WTC11 (cell line): ENCODE measurements around the gene ATP6V1A.

Source experiments
- CREB1 ChIP-seq: sonication (generic); formaldehyde crosslinking; IDR thresholded peaks from 2 replicates; pipeline ENCODE4 v1.8.0; 2023; ENCODE audit warnings: mild to moderate bottlenecking, missing genetic modification reagents
- CTCF ChIP-seq: fragments of 200-600 bp; IDR thresholded peaks from 2 replicates; pipeline ENCODE4 v1.8.0; 2022; ENCODE audit warnings: antibody characterized with exemption
- FOXP1 ChIP-seq: sonication (generic); formaldehyde crosslinking; IDR thresholded peaks from 2 replicates; pipeline ENCODE4 v1.8.0; 2022; ENCODE audit warnings: missing genetic modification reagents, mild to moderate bottlenecking, moderate library complexity, borderline replicate concordance
- MAX ChIP-seq: sonication (generic); formaldehyde crosslinking; IDR thresholded peaks from 2 replicates; pipeline ENCODE4 v1.8.0; 2022; ENCODE audit warnings: mild to moderate bottlenecking, missing genetic modification reagents
- SMAD3 ChIP-seq: sonication (generic); formaldehyde crosslinking; IDR thresholded peaks from 2 replicates; pipeline ENCODE4 v1.8.0; 2022; ENCODE audit warnings: missing genetic modification reagents, mild to moderate bottlenecking, borderline replicate concordance
- SP1 ChIP-seq: sonication (generic); formaldehyde crosslinking; conservative IDR thresholded peaks from 2 replicates; pipeline ENCODE4 v1.8.1; 2022; ENCODE audit warnings: missing genetic modification reagents
- STAT6 ChIP-seq: sonication (generic); formaldehyde crosslinking; conservative IDR thresholded peaks from 2 replicates; pipeline ENCODE4 v1.8.1; 2023; ENCODE audit warnings: mild to moderate bottlenecking, low read depth, missing genetic modification reagents, moderate library complexity
- TP53 ChIP-seq: sonication (generic); formaldehyde crosslinking; IDR thresholded peaks from 2 replicates; pipeline ENCODE4 v1.8.1; 2023; ENCODE audit warnings: mild to moderate bottlenecking, missing genetic modification reagents
- USF2 ChIP-seq: sonication (generic); formaldehyde crosslinking; IDR thresholded peaks from 2 replicates; pipeline ENCODE4 v1.8.1; 2023; ENCODE audit warnings: mild to moderate bottlenecking, missing genetic modification reagents, moderate library complexity
- ZNF263 ChIP-seq: sonication (generic); formaldehyde crosslinking; IDR thresholded peaks from 2 replicates; pipeline ENCODE4 v1.8.1; 2022; ENCODE audit warnings: low read depth, mild to moderate bottlenecking, moderate library complexity, missing genetic modification reagents

GRCh38 chr3:113773381-113773780, 26.5 kb downstream of the ATP6V1A start:
- TF ChIP-seq CTCF (no peak), MAX (CRISPR knock-in tag) (no peak), ZNF263 (CRISPR knock-in tag) (no peak), SP1 (CRISPR knock-in tag) (no peak), USF2 (no peak), STAT6 (CRISPR knock-in tag) (no peak), CREB1 (no peak), TP53 (CRISPR knock-in tag) (no peak), FOXP1 (CRISPR knock-in tag) (no peak), SMAD3 (CRISPR knock-in tag) (no peak)
